HG03097 (cell line): ENCODE results near the gene SPOCK3.
"Not testable (repeated sequence)": the region's sequence is repeated elsewhere in the genome, so short reads cannot be mapped to it uniquely, and the experiment has no call there.

Experiments used
- ATAC-seq: cut with Tn5 transposase; IDR thresholded peaks from one replicate; pipeline ENCODE4 v1.9.1; 2021; ENCODE audit not compliant: unreplicated experiment, low FRiP score

The SPOCK3 gene

GRCh38 chr4:166838975-166839614 lies 395.2 kb downstream of the SPOCK3 start:
- peak; percentile 50 for ATAC-seq

- ATAC-seq, result no peak
Measured at GRCh38 chr4:166836865-166837264, 397.4 kb downstream of the SPOCK3 start.

- ATAC-seq, result no peak
Measured at GRCh38 chr4:166827629-166828028, 406.7 kb downstream of the SPOCK3 start.

- ATAC-seq, result no peak
Measured at GRCh38 chr4:166827167-166827566, 407.1 kb downstream of the SPOCK3 start.

- no peak for ATAC-seq
Measured at GRCh38 chr4:166823848-166824247, 410.4 kb downstream of the SPOCK3 start.

- ATAC-seq, result no peak
Measured at GRCh38 chr4:166823126-166823525, 411.2 kb downstream of the SPOCK3 start.

GRCh38 chr4:166822386-166822785 lies 411.9 kb downstream of the SPOCK3 start:
- ATAC-seq, result no peak

GRCh38 chr4:166816890-166817289 lies 417.4 kb downstream of the SPOCK3 start:
- no peak for ATAC-seq

GRCh38 chr4:166808380-166808779 lies 425.9 kb downstream of the SPOCK3 start:
- no peak for ATAC-seq

GRCh38 chr4:166802346-166802745 lies 431.9 kb downstream of the SPOCK3 start:
- ATAC-seq, result no peak

- no peak for ATAC-seq
Measured at GRCh38 chr4:166798126-166798525, 436.2 kb downstream of the SPOCK3 start.

GRCh38 chr4:166777760-166778159 lies 456.5 kb downstream of the SPOCK3 start:
- ATAC-seq, result no peak

GRCh38 chr4:166763018-166763417 lies 471.3 kb downstream of the SPOCK3 start:
- no peak for ATAC-seq

- ATAC-seq, result no peak
Measured at GRCh38 chr4:166741742-166742141, 492.6 kb downstream of the SPOCK3 start.

- ATAC-seq, result not testable (repeated sequence)
Measured at GRCh38 chr4:166739215-166739614, 495.1 kb downstream of the SPOCK3 start.

- no peak for ATAC-seq
Measured at GRCh38 chr4:166737430-166737829, 496.9 kb downstream of the SPOCK3 start.

GRCh38 chr4:166735553-166735952 lies 498.7 kb downstream of the SPOCK3 start:
- no peak for ATAC-seq

- no peak for ATAC-seq
Measured at GRCh38 chr4:166734797-166735196, 499.5 kb downstream of the SPOCK3 start.

- no peak for ATAC-seq
Measured at GRCh38 chr4:166733686-166734085, 500.6 kb downstream of the SPOCK3 start.

- ATAC-seq, result no peak
Measured at GRCh38 chr4:166726832-166727231, 507.5 kb downstream of the SPOCK3 start.

GRCh38 chr4:166724369-166724768 lies 509.9 kb downstream of the SPOCK3 start:
- ATAC-seq, result no peak

GRCh38 chr4:166723532-166724140 lies 510.7 kb downstream of the SPOCK3 start:
- no peak for ATAC-seq
